Hepatocyte (in vitro differentiated cells): Measurements from ENCODE around the gene LDB1. TPM values are rescaled to one million over a fixed set of nuclear protein-coding genes. Genes with fewer than 3 reads are reported as not detected.

Experiments used
- DNase-seq: peaks from one replicate; pipeline ENCODE4 v3.0.0-alpha.2; 2016; ENCODE audit warnings: low spot score
- H2AFZ ChIP-seq: fragments of 200-600 bp; sonication (generic); 2 replicates; pipeline ENCODE4 v1.6.0; 2016; ENCODE audit warnings: antibody characterized with exemption, mild to moderate bottlenecking
- H3K27ac ChIP-seq: fragments of 200-600 bp; sonication (generic); 2 replicates; pipeline ENCODE4 v1.5.1; 2016; ENCODE audit warnings: mild to moderate bottlenecking
- H3K27me3 ChIP-seq: fragments of 200-600 bp; sonication (generic); 2 replicates; pipeline ENCODE4 v1.6.1; 2016
- H3K36me3 ChIP-seq: fragments of 200-600 bp; sonication (generic); replicated peaks from 2 replicates; pipeline ENCODE4 v1.5.1; 2016; ENCODE audit warnings: low read depth; ENCODE audit not compliant: insufficient read depth
- H3K4me1 ChIP-seq: fragments of 200-600 bp; sonication (generic); 2 replicates; pipeline ENCODE4 v1.5.1; 2016; ENCODE audit warnings: mild to moderate bottlenecking, moderate library complexity; ENCODE audit not compliant: insufficient read depth
- H3K4me2 ChIP-seq: fragments of 200-600 bp; sonication (generic); 2 replicates; pipeline ENCODE4 v1.6.0; 2016
- H3K4me3 ChIP-seq: fragments of 200-600 bp; sonication (generic); 2 replicates; pipeline ENCODE4 v1.5.1; 2016; ENCODE audit warnings: mild to moderate bottlenecking
- H3K79me2 ChIP-seq: fragments of 200-600 bp; sonication (generic); 2 replicates; pipeline ENCODE4 v1.6.0; 2017; ENCODE audit warnings: mild to moderate bottlenecking
- H3K9me2 ChIP-seq: fragments of 200-600 bp; sonication (generic); replicated peaks from 2 replicates; pipeline ENCODE4 v1.6.0; 2017; ENCODE audit warnings: mild to moderate bottlenecking; ENCODE audit not compliant: insufficient read depth
- H3K9me3 ChIP-seq: fragments of 200-600 bp; sonication (generic); 2 replicates; pipeline ENCODE4 v1.5.1; 2016; ENCODE audit warnings: low read depth, mild to moderate bottlenecking
- H4K20me1 ChIP-seq: fragments of 200-600 bp; sonication (generic); 2 replicates; pipeline ENCODE4 v1.6.0; 2016; ENCODE audit warnings: mild to moderate bottlenecking; ENCODE audit not compliant: insufficient read depth, poor library complexity, severe bottlenecking
- EZH2 ChIP-seq: fragments of 200-600 bp; sonication (generic); IDR thresholded peaks from 2 replicates; pipeline ENCODE4 v1.6.1; 2016; ENCODE audit warnings: antibody characterized with exemption, mild to moderate bottlenecking, borderline replicate concordance
- EZH2phosphoT487 ChIP-seq: fragments of 200-600 bp; sonication (generic); IDR thresholded peaks from one replicate; pipeline ENCODE4 v1.6.1; 2018; ENCODE audit warnings: antibody characterized with exemption, mild to moderate bottlenecking, low read depth, moderate library complexity; ENCODE audit not compliant: unreplicated experiment, severe bottlenecking
- WGBS: methylation state at CpG from one replicate; pipeline ENCODE4 v1.1.6; 2016; ENCODE audit warnings: low lambda C conversion rate; ENCODE audit errors: missing lambda C conversion rate; 5-methylcytosine and 5-hydroxymethylcytosine counted together
- polyA plus RNA-seq: library from polyadenylated mRNA; unstranded; fragments of >200 nt; fragmentation: Nextera tagmentation; extraction: Ambion mirVana; gene quantifications from 2 replicates; pipeline ENCODE4 v1.2.1, GENCODE V29; 2016
- small RNA-seq: library from RNA; depleted of rRNA; stranded (forward); fragments of <200 nt; gene quantifications from one replicate; pipeline ENCODE3, GENCODE V24; 2014
- total RNA-seq: library from RNA; depleted of rRNA; stranded (reverse); fragments of >200 nt; gene quantifications from 2 replicates; pipeline ENCODE4 v1.2.3, GENCODE V29; 2014
- TF ChIP-seq, protein P1 (sequence below): fragments of 200-600 bp; sonication (generic); IDR thresholded peaks from 2 replicates; pipeline ENCODE4 v1.5.1; 2016; ENCODE audit warnings: antibody characterized with exemption, mild to moderate bottlenecking; ENCODE audit not compliant: poor library complexity

The LDB1 gene
- total and polyA plus RNA-seq, 2 experiments from 2014 or later, result 28.2 to 46.3 TPM

GRCh38 chr10:102064868-102065560 is 55.2 kb downstream of the LDB1 start, which contains the start of gene HPS6:
HPS6 (plus strand) TSS chr10:102065349; CDS start chr10:102065475, 126 bp downstream.
- Histone ChIP-seq H3K36me3 (no peaks in the 10 kb centered on the region), H3K4me1 (peaks cover 18% of the 10 kb centered on the region), H3K4me2 (peak within 1 kb of the TSS; percentile 99), H3K9me3 (no peaks in the 10 kb centered on the region), H3K27me3 (no peaks in the 10 kb centered on the region), H3K4me3 (peak within 1 kb of the TSS; percentile 80), H2AFZ (peak within 1 kb of the TSS; percentile 69), H3K79me2 (peaks cover 31% of the 10 kb centered on the region), H3K27ac (peak within 1 kb of the TSS; percentile 91), H4K20me1 (peaks cover 13% of the 10 kb centered on the region), H3K9me2 (no peaks in the 10 kb centered on the region)
- DNase-seq, result peak; percentile 97
- TF ChIP-seq EZH2, result no peak
- TF ChIP-seq, protein P1, sequence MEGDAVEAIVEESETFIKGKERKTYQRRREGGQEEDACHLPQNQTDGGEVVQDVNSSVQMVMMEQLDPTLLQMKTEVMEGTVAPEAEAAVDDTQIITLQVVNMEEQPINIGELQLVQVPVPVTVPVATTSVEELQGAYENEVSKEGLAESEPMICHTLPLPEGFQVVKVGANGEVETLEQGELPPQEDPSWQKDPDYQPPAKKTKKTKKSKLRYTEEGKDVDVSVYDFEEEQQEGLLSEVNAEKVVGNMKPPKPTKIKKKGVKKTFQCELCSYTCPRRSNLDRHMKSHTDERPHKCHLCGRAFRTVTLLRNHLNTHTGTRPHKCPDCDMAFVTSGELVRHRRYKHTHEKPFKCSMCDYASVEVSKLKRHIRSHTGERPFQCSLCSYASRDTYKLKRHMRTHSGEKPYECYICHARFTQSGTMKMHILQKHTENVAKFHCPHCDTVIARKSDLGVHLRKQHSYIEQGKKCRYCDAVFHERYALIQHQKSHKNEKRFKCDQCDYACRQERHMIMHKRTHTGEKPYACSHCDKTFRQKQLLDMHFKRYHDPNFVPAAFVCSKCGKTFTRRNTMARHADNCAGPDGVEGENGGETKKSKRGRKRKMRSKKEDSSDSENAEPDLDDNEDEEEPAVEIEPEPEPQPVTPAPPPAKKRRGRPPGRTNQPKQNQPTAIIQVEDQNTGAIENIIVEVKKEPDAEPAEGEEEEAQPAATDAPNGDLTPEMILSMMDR, result peak; percentile 19
- TF ChIP-seq EZH2phosphoT487, result no peak
- 3% methylated on average over 57 of the region's 61 CpGs for WGBS

- Histone ChIP-seq H3K4me2 (peak overlapping the region; percentile 99), H2AFZ (peak overlapping the region; percentile 65), H3K9me3 (no peaks in the 10 kb centered on the region), H3K27me3 (no peaks in the 10 kb centered on the region), H4K20me1 (peaks cover 13% of the 10 kb centered on the region), H3K79me2 (peaks cover 31% of the 10 kb centered on the region), H3K4me1 (peaks cover 18% of the 10 kb centered on the region), H3K9me2 (no peaks in the 10 kb centered on the region), H3K27ac (peak overlapping the region; percentile 71), H3K4me3 (peak overlapping the region; percentile 14), H3K36me3 (no peaks in the 10 kb centered on the region)
- WGBS, result 50% methylated on average over 2 of the region's 2 CpGs
- TF ChIP-seq EZH2 (no peak), EZH2phosphoT487 (no peak)
- TF ChIP-seq, protein P1, result no peak
- DNase-seq, result no peak
Observed at GRCh38 chr10:102064503-102064867, 55.7 kb downstream of the LDB1 start.

DNA sequence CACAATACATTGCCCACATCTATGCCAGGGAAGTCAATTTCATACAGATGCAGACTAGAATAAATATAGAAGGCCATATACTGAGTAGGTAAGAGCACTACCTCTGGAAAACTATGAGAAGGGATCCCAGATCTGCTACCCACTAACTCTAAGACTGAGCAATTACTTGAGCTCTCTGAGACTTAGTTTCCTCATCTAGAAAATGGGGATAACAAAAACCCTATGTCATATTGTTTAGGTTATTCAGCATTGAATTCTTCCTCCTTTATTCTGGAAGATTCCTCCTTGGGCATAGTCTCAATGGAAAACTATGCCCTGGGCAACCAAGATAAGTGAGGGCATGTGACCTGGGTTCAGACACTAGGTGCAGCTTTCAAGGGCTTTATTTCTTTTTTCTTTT is 60.2 kb downstream of the LDB1 start:
- Histone ChIP-seq H3K9me2 (no peaks in the 10 kb centered on the region), H3K27me3 (no peaks in the 10 kb centered on the region), H3K9me3 (no peaks in the 10 kb centered on the region), H3K79me2 (peaks cover 7% of the 10 kb centered on the region), H3K4me2 (no peak overlapping the region), H3K4me1 (peaks cover 1% of the 10 kb centered on the region), H4K20me1 (no peaks in the 10 kb centered on the region), H3K4me3 (no peak overlapping the region), H3K27ac (no peak overlapping the region), H2AFZ (no peak overlapping the region), H3K36me3 (no peaks in the 10 kb centered on the region)
- DNase-seq, result no peak
- TF ChIP-seq EZH2phosphoT487 (no peak), EZH2 (no peak)
- TF ChIP-seq, protein P1, result no peak

Small RNAs within 50 kb of the gene (small RNA-seq; reads per million reads assigned to genes)
- gene AL500527.1 (not detected), gene AL500527.2 (not detected)

Other genes with a start within 250 kb of the LDB1 start
- gene ARMH3, start 64.2 kb downstream of the LDB1 start, total RNA-seq, result 10.6 and 11.7 TPM in 2 replicates
- gene ARMH3, start 64.2 kb downstream of the LDB1 start, polyA plus RNA-seq, result 12.6 and 15.1 TPM in 2 replicates
- gene HPS6, start 55.0 kb downstream of the LDB1 start, total RNA-seq, result 22.4 and 24.6 TPM in 2 replicates
- 18.0 and 25.2 TPM in 2 replicates for gene HPS6, start 55.0 kb downstream of the LDB1 start, polyA plus RNA-seq
- gene PPRC1, start 12.7 kb upstream of the LDB1 start, total RNA-seq, result 9.8 and 15.6 TPM in 2 replicates
- 23.7 and 25.4 TPM in 2 replicates for gene PPRC1, start 12.7 kb upstream of the LDB1 start, polyA plus RNA-seq
- 29.8 and 50.4 TPM in 2 replicates for gene NOLC1, start 32.0 kb upstream of the LDB1 start, total RNA-seq
- gene NOLC1, start 32.0 kb upstream of the LDB1 start, polyA plus RNA-seq, result 46.2 and 49.5 TPM in 2 replicates
- 0.40 TPM in 1 of 2 replicates, not detected in the other for gene ELOVL3, start 105.9 kb upstream of the LDB1 start, total RNA-seq
- gene ELOVL3, start 105.9 kb upstream of the LDB1 start, polyA plus RNA-seq, result not detected in 2 replicates
- gene PITX3, start 121.1 kb upstream of the LDB1 start, total RNA-seq, result not detected in 2 replicates
- 0.52 and 0.79 TPM in 2 replicates for gene PITX3, start 121.1 kb upstream of the LDB1 start, polyA plus RNA-seq
- 43.0 and 55.4 TPM in 2 replicates for gene GBF1, start 125.2 kb upstream of the LDB1 start, total RNA-seq
- gene GBF1, start 125.2 kb upstream of the LDB1 start, polyA plus RNA-seq, result 35.7 and 43.1 TPM in 2 replicates